GM12872 (cell line): ENCODE measurements around the gene GAK.

ENCODE experiments used
- TF ChIP-seq, protein P1 (sequence below): IDR thresholded peaks from 3 replicates; pipeline ENCODE4 v1.5.1; 2011; ENCODE audit warnings: low read depth, mild to moderate bottlenecking, low read length, moderate library complexity; ENCODE audit not compliant: insufficient read depth

The GAK gene

DNA sequence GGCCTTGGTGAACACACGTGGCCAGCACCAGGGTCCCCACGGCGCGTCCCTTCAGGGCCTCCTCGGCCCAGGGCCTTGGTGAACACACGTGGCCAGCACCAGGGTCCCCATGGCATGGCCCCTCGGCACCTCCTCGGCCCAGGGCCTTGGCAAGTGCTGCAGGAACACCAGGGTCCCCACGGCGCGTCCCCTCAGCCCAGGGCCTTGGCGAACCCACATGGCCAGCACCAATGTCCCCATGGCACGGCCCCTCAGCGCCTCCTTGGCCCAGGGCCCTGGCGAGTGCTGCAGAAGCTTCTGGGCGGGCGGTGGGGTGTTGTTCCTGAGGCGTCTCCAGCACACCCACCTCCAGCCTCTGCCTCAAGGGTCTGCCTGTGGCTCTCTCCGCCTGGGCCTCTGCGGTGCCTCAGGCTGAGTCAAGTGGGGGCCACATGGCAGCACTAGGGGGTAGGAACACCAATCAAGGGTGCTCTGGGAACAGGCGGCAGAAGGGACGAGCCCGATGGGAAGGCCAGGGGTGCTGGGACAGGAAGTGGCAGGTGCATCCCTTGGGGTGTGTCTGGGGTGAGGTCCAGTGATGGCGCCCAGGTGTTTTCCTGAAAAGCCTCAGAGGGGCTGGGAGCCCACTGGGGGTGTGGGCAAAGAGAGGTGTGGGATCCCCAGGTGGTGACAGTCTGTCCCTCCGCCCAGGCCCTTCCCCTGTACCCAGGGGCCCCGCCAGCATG is 64.4 kb downstream of the GAK start:
- TF ChIP-seq, protein P1, sequence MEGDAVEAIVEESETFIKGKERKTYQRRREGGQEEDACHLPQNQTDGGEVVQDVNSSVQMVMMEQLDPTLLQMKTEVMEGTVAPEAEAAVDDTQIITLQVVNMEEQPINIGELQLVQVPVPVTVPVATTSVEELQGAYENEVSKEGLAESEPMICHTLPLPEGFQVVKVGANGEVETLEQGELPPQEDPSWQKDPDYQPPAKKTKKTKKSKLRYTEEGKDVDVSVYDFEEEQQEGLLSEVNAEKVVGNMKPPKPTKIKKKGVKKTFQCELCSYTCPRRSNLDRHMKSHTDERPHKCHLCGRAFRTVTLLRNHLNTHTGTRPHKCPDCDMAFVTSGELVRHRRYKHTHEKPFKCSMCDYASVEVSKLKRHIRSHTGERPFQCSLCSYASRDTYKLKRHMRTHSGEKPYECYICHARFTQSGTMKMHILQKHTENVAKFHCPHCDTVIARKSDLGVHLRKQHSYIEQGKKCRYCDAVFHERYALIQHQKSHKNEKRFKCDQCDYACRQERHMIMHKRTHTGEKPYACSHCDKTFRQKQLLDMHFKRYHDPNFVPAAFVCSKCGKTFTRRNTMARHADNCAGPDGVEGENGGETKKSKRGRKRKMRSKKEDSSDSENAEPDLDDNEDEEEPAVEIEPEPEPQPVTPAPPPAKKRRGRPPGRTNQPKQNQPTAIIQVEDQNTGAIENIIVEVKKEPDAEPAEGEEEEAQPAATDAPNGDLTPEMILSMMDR, result no peak

DNA sequence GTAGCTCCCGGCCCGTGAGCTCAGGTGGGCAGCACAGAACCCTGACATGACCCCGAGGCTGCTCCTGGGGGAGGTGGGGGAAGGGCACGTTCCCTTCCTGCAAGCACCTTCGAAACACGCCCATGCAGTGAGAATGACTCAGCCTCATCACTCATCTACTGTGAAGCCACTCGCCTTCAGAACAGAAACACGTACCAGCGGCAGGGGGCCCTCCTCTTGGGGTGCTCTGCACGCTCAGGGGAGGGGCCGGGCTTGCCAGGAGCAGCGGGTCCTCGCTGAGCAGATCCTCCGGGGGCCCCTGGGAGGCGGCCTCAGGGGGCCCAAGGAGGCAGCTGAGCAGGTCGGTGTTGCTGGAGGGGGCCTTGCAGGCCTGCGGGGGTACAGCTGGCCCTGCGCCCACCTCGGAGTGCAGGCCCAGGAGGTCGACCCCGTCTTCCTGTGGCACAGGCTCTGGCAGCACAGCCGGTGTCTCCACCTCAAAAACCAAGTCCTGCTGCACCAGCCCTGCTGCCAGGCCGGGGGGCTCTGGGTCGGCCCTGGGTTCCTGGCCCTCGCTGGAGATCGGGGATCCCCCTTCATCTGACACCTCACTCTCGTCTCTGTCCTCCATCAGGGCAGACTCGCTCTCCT is 65.2 kb downstream of the GAK start:
- TF ChIP-seq, protein P1, result no peak

DNA sequence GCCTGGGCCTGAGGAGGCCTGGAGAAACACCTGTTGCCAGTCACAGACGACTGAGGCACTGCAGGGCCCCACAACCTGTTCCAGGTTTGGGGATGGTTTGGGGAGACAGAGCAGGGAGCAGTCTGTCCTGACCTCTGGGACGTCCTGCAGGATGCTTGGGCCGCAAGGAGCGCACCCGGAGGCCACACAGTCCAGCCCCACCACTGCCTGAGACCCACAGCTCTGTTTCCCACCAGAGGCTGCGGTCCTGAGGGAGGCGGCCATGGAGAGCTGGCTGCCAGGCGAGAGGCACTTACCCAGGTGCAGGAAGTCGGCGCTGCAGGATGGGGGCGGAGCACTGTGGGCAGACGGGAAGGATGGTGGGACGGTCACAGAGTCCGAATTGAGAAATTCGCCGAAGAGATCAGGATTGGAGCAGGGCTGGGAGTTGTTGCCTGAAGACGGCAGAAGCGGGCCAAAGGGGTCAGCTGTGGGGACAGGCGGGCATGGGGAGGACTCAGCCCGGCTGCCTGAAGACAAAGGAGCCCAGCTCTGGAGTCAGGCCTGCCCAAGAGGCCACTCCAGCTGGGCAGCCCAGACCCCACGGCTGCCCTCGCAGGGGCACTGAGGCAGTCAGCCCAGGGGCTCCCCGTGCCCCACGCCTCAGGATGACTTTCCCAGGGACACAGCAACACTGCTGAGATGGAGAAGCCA is 65.9 kb downstream of the GAK start:
- TF ChIP-seq, protein P1, result no peak

DNA sequence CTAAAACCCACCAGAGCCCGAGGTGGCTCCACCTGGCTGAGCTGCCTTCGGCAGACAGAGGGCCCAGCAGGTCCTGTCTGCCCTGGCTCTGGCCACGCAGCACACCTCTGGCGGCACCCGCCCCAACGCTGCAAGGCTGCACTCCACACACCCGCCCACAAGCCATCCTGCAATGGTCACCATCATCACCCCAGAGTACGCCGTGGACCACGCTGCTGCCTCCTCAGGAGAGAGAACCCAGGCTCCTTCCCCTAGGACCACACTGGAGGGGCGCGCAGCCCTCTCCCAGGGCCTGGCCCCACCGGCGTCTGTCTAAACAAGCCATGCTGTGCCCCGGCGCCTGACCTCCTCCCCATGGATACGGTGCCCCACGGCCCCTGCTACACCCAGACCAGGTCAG is 66.5 kb downstream of the GAK start:
- TF ChIP-seq, protein P1, result no peak

DNA sequence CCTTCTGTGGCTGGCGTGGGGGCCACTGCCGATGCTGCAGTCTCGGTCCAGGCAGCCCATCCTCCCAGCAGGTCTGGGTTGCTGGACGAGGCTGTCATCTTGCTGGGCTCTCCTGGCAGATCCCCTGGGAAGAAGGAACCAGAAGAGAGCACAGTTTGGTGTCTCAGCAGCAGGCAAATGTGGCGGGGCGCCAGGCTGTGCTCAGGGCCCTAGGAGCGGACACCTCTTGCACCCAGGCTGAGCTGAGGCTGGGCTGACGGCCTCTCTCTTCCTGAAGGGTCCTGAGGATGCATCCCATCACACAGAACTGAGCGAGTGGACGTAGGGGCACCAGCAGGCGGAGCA is 67.0 kb downstream of the GAK start:
- TF ChIP-seq, protein P1, result no peak

DNA sequence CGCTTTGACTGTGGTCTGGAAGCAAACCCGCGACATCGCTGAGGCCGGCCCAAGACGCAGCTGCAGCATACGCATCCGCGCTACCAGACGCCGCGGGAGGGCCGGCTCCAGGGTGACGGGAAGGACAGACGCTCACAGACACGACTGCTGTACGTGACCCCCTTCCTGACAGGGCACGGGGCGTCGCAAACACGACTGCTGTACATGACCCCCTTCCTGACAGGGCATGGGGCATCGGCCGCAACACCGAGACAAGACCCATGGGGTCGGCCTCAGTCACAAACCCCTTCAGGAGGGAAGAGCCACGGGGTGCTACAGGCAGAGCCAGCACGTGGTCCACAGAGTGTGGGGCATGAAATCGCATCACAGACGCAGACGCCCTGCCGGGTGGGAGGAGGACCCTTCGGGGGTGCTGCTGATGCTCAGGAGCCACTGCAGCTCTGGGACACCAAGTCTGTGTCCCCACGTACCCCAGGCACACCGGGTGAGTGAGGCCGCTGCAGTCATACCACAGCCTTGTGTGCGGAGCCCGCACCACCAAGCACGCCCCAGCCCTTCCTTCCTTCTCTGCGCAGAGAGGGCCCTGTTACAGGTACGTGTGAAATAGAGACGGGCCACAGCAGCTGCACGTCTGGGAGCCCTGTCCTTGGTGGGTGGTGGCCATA is 67.5 kb downstream of the GAK start:
- TF ChIP-seq, protein P1, result no peak

DNA sequence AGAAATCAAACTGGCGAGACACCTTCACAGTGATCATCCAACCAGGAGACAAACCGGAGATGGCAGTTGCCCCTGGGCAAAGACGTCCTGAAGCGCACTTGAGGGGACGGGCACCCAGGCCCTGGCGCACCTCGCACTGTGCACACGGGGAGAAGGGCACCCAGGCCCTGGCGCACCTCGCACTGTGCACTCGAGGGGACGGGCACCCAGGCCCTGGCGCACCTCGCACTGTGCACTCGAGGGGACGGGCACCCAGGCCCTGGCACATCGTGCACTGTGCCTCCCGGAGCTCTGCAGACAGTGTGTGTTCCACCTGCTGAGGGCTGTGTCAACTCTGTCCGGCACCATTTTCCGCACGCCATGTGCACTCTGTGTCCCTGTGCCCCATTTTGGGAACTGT is 71.6 kb downstream of the GAK start:
- TF ChIP-seq, protein P1, result no peak
